SK-N-SH (cell line): Measurements from ENCODE around the gene VASN. TPM values are rescaled to one million over a fixed set of nuclear protein-coding genes. Genes with fewer than 3 reads are reported as not detected.

Experiments used
- CTCF ChIA-PET: fragments of 300-600, 350-600 bp; formaldehyde crosslinking; extraction: SDS; loops from one replicate; lab custom pipeline; 2021; lab: Yijun Ruan, JAX
- POLR2A ChIA-PET: fragments of 350-600 bp; sonication (Branson Sonifier 250); formaldehyde crosslinking; extraction: SDS; loops from one replicate; lab custom pipeline; 2020; ENCODE audit warnings: antibody characterized with exemption, inconsistent platforms; lab: Yijun Ruan, JAX
- DNase-seq: peaks from one replicate; pipeline ENCODE4 v3.0.0; 2012
- H2AFZ ChIP-seq: fragments of 200-600 bp; sonication (generic); 2 replicates; pipeline ENCODE4 v1.8.1; 2016; ENCODE audit warnings: antibody characterized with exemption, mild to moderate bottlenecking, low read depth
- H3F3A ChIP-seq: fragments of 200-600 bp; sonication (generic); replicated peaks from 2 replicates; pipeline ENCODE3; 2016; ENCODE audit warnings: antibody characterized with exemption, mild to moderate bottlenecking; ENCODE audit not compliant: insufficient read depth
- H3K27ac ChIP-seq, 2 experiments: fragments of 200-500 bp in 1 of 2; fragments of 200-600 bp in 1 of 2; sonication (Bioruptor generic) in 1 of 2; sonication (generic), shearing (Covaris generic) in 1 of 2; 2 replicates each; pipeline versions ENCODE4 v1.5.1 to v1.6.1; 2014 to 2016; ENCODE audit warnings: low read depth in 2 of 2, inconsistent platforms in 1 of 2, low read length in 1 of 2, mild to moderate bottlenecking in 1 of 2, mixed read lengths in 1 of 2
- H3K27me3 ChIP-seq: fragments of 200-600 bp; sonication (generic), shearing (Covaris generic); 2 replicates; pipeline ENCODE4 v1.6.1; 2016; ENCODE audit warnings: mixed run types; ENCODE audit not compliant: insufficient read depth
- H3K36me3 ChIP-seq, 2 experiments: fragments of 200-500 bp in 1 of 2; fragments of 200-600 bp in 1 of 2; sonication (Bioruptor generic) in 1 of 2; sonication (generic) in 1 of 2; replicated peaks in 1 of 2; 2 replicates each; pipeline versions ENCODE3 to v1.5.1; 2014 to 2016; ENCODE audit warnings: low read length in 1 of 2, mild to moderate bottlenecking in 1 of 2; ENCODE audit not compliant: insufficient read depth in 2 of 2, control insufficient read depth in 1 of 2
- H3K4me1 ChIP-seq, 2 experiments: fragments of 200-500 bp in 1 of 2; fragments of 200-600 bp in 1 of 2; sonication (Bioruptor generic) in 1 of 2; sonication (generic), shearing (Covaris generic) in 1 of 2; 2 replicates each; pipeline versions ENCODE4 v1.5.1 to v1.6.1; 2014 to 2016; ENCODE audit warnings: low read depth in 1 of 2, low read length in 1 of 2, mixed run types in 1 of 2; ENCODE audit not compliant: insufficient read depth in 2 of 2, control insufficient read depth in 1 of 2
- H3K4me2 ChIP-seq: fragments of 200-600 bp; sonication (generic), shearing (Covaris generic); 2 replicates; pipeline ENCODE4 v1.6.1; 2017; ENCODE audit warnings: mixed run types
- H3K4me3 ChIP-seq, 2 experiments: fragments of 200-500 bp in 1 of 2; fragments of 200-600 bp in 1 of 2; sonication (Bioruptor generic) in 1 of 2; sonication (generic), shearing (Covaris generic) in 1 of 2; 2 replicates each; pipeline versions ENCODE4 v1.5.1 to v1.8.1; 2014 to 2016; ENCODE audit warnings: low read depth in 2 of 2, inconsistent platforms in 1 of 2, low read length in 1 of 2, mild to moderate bottlenecking in 1 of 2, mixed read lengths in 1 of 2, moderate library complexity in 1 of 2
- H3K79me2 ChIP-seq: fragments of 200-600 bp; sonication (generic); 2 replicates; pipeline ENCODE4 v1.8.1; 2017; ENCODE audit warnings: mild to moderate bottlenecking; ENCODE audit not compliant: insufficient read depth
- H3K9ac ChIP-seq: fragments of 200-600 bp; sonication (generic); 2 replicates; pipeline ENCODE4 v1.6.1; 2017; ENCODE audit warnings: mixed run types
- H3K9me2 ChIP-seq: fragments of 200-600 bp; sonication (generic); 2 replicates; pipeline ENCODE4 v1.6.1; 2017; ENCODE audit warnings: mixed run types
- H3K9me3 ChIP-seq: fragments of 200-600 bp; sonication (generic); 2 replicates; pipeline ENCODE4 v1.6.1; 2017; ENCODE audit warnings: mixed run types, mild to moderate bottlenecking, moderate library complexity
- H4K20me1 ChIP-seq: fragments of 200-600 bp; sonication (generic); 2 replicates; pipeline ENCODE4 v1.6.1; 2017; ENCODE audit warnings: mild to moderate bottlenecking, mixed run types; ENCODE audit not compliant: insufficient read depth
- CTCF ChIP-seq: fragments of 200-600 bp; sonication (generic); IDR thresholded peaks from 2 replicates; pipeline ENCODE4 v1.6.1; 2017; ENCODE audit warnings: antibody characterized with exemption, mild to moderate bottlenecking, moderate library complexity
- EZH2phosphoT487 ChIP-seq: fragments of 200-600 bp; sonication (generic); IDR thresholded peaks from 2 replicates; pipeline ENCODE4 v1.6.1; 2017; ENCODE audit warnings: low read depth, mixed run types, mild to moderate bottlenecking, antibody characterized with exemption, moderate library complexity, borderline replicate concordance
- FOXJ3 ChIP-seq: sonication (generic); formaldehyde crosslinking; IDR thresholded peaks from 2 replicates; pipeline ENCODE4 v1.5.1; 2020; ENCODE audit warnings: mild to moderate bottlenecking, missing genetic modification reagents
- FOXM1 ChIP-seq: IDR thresholded peaks from 2 replicates; pipeline ENCODE4 v1.4.0; 2012; ENCODE audit warnings: low read depth, mild to moderate bottlenecking
- GABPA ChIP-seq: IDR thresholded peaks from 2 replicates; pipeline ENCODE4 v1.4.0; 2012; ENCODE audit warnings: low read depth, mild to moderate bottlenecking
- MEF2A ChIP-seq: IDR thresholded peaks from 2 replicates; pipeline ENCODE4 v1.4.0; 2012; ENCODE audit warnings: low read depth, borderline replicate concordance
- PBX3 ChIP-seq: IDR thresholded peaks from 2 replicates; pipeline ENCODE4; 2012
- POLR2AphosphoS5 ChIP-seq: IDR thresholded peaks from 2 replicates; pipeline ENCODE4 v1.6.1; 2012; ENCODE audit warnings: low read depth, low read length
- RAD21 ChIP-seq: IDR thresholded peaks from 2 replicates; pipeline ENCODE4 v1.6.1; 2012; ENCODE audit warnings: mild to moderate bottlenecking, low read length
- RCOR1 ChIP-seq: fragments of 150-350 bp; IDR thresholded peaks from 2 replicates; pipeline ENCODE4 v1.6.1; 2017; ENCODE audit warnings: antibody characterized with exemption, low read length
- REST ChIP-seq: IDR thresholded peaks from 2 replicates; pipeline ENCODE4 v1.6.1; 2012; ENCODE audit warnings: mild to moderate bottlenecking, low read depth, low read length, moderate library complexity
- RXRA ChIP-seq: IDR thresholded peaks from 2 replicates; pipeline ENCODE4 v1.4.0; 2012; ENCODE audit warnings: low read depth, mild to moderate bottlenecking, borderline replicate concordance
- SMC3 ChIP-seq: IDR thresholded peaks from 2 replicates; pipeline ENCODE4 v1.6.1; 2012; ENCODE audit warnings: low read depth, low read length, improper control_type of control experiment
- USF2 ChIP-seq: fragments of 150-350 bp; IDR thresholded peaks from 2 replicates; pipeline ENCODE4 v1.6.1; 2017; ENCODE audit warnings: antibody characterized with exemption, low read length, low read depth, borderline replicate concordance
- WGBS: methylation state at CpG from one replicate; pipeline ENCODE4 v1.1.6; 2017; ENCODE audit warnings: low lambda C conversion rate; 5-methylcytosine and 5-hydroxymethylcytosine counted together
- polyA plus RNA-seq, 3 experiments: library from polyadenylated mRNA; depleted of rRNA; stranded (reverse); fragments of >200 nt; gene quantifications; 2 replicates each; pipeline ENCODE4 v1.2.3, GENCODE V29; 2012
- TF ChIP-seq, protein P1 (sequence below): IDR thresholded peaks from 2 replicates; pipeline ENCODE4 v1.4.0; 2012; ENCODE audit warnings: low read depth, borderline replicate concordance

Gene VASN
- polyA plus RNA-seq, 1 of the 3 experiments (the other 2 are of a cell fraction): 37.4 TPM

DNA sequence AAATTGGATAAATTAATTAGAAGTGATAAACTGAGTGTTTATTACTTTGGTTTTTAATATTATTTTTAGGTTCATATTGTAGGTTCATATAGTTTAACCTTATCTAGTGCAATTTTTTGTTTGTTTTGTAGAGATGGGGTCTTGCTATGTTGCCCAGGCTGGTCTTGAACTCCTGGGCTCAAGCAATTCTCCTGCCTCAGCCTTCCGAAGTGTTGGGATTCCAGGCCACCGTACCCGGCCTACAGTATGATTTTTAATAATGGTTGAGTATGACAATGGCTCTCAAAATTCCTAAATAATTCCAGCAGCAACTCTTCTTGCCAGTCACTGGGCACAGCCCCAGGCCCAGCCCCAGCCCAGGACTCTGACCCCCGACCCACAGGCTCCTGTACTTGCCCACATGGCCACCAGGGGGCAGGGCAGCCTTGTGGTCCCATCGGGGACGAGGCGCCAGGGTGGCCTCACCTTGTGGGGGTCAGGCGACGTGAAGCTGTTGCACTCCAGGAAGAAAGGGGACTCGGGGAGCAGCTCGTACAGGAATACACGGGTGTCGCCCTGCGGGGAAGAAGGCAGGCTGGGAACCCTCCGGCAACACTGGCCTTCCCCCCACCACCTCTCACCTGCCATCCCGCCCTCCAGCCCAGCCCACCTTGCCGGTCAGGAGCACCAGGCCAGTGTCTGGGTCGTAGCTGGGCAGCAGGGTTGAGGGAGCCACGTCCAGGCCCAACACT, 12.7 kb upstream of the VASN start:
- Histone ChIP-seq H3K4me2 (no peak overlapping the region), H3K4me3 (peak overlapping the region in 1 of 2 experiments; percentile 29; a peak in 1 of 4 replicates), H2AFZ (no peak overlapping the region), H3K9me2 (no peaks in the 10 kb centered on the region), H3K4me1 (peaks cover 0 to 10% of the 10 kb centered on the region in 2 experiments; a peak in 1 of 4 replicates), H3K36me3 (peaks cover 0 to 2% of the 10 kb centered on the region in 2 experiments), H3K27me3 (no peaks in the 10 kb centered on the region), H4K20me1 (no peaks in the 10 kb centered on the region), H3K79me2 (no peaks in the 10 kb centered on the region), H3K9ac (no peak overlapping the region), H3K9me3 (no peaks in the 10 kb centered on the region), H3K27ac (no peak overlapping the region), H3F3A (peaks cover 6% of the 10 kb centered on the region)
- peak; percentile 93 for DNase-seq
- TF ChIP-seq MEF2A (no peak), CTCF (peak; percentile 96), EZH2phosphoT487 (no peak), GABPA (no peak), RXRA (no peak), REST (no peak), POLR2AphosphoS5 (no peak), PBX3 (no peak), FOXJ3 (no peak), RCOR1 (no peak), SMC3 (peak; percentile 97), FOXM1 (no peak), RAD21 (peak; percentile 90), USF2 (no peak)
- TF ChIP-seq, protein P1, sequence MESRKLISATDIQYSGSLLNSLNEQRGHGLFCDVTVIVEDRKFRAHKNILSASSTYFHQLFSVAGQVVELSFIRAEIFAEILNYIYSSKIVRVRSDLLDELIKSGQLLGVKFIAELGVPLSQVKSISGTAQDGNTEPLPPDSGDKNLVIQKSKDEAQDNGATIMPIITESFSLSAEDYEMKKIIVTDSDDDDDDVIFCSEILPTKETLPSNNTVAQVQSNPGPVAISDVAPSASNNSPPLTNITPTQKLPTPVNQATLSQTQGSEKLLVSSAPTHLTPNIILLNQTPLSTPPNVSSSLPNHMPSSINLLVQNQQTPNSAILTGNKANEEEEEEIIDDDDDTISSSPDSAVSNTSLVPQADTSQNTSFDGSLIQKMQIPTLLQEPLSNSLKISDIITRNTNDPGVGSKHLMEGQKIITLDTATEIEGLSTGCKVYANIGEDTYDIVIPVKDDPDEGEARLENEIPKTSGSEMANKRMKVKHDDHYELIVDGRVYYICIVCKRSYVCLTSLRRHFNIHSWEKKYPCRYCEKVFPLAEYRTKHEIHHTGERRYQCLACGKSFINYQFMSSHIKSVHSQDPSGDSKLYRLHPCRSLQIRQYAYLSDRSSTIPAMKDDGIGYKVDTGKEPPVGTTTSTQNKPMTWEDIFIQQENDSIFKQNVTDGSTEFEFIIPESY: no peak
- WGBS: 48% methylated on average over 4 of the region's 19 CpGs
- ChIA-PET POLR2A (interaction anchor here (0.6 to 1.4 kb wide), 3 partner anchors 34 to 44 kb away, joined by 3 to 4 read pairs (median 4); no protein-coding TSS in a partner anchor), CTCF (interaction anchor here (0.6 to 5.6 kb wide), 29 partner anchors 9 to 117 kb away, joined by 3 to 299 read pairs (median 6); partner anchors contain the start of genes CORO7 and HMOX2)
